Measurements from ENCODE around the gene KMT2A.
"Not testable (repeated sequence)": the region's sequence is repeated elsewhere in the genome, so short reads cannot be mapped to it uniquely, and the experiment has no call there.

Gene KMT2A

GRCh38 chr11:118415062-118415738 is 21.1 kb upstream of the KMT2A start:
- TF ChIP-seq POLR2A (IDR thresholded peaks at IDR 0.05; ENCODE audit: extremely low read depth, insufficient read length) (no peak), MAX (IDR thresholded peaks at IDR 0.05; ENCODE audit: low read depth, low read length) (no peak), MYC (IDR thresholded peaks at IDR 0.05; ENCODE audit: low read depth, low read length) (no peak), CTCF (IDR thresholded peaks at IDR 0.05; ENCODE audit: low read depth, low read length) (no peak)
- no peak overlapping the region for H3K4me3 ChIP-seq (ENCODE audit: low read depth, low read length)
- DNase-seq (ENCODE audit: low read depth), result peak; percentile 55

GRCh38 chr11:118415739-118416068 is 20.6 kb upstream of the KMT2A start:
- no peak for TF ChIP-seq MAX (IDR thresholded peaks at IDR 0.05; ENCODE audit: low read depth, low read length)
- no peak for TF ChIP-seq CTCF (IDR thresholded peaks at IDR 0.05; ENCODE audit: low read depth, low read length)
- no peak for TF ChIP-seq POLR2A (IDR thresholded peaks at IDR 0.05; ENCODE audit: extremely low read depth, insufficient read length)
- TF ChIP-seq MYC (IDR thresholded peaks at IDR 0.05; ENCODE audit: low read depth, low read length), result no peak
- peak; percentile 75 for DNase-seq (ENCODE audit: low read depth)
- H3K4me3 ChIP-seq (ENCODE audit: low read depth, low read length), result no peak overlapping the region

GRCh38 chr11:118416900-118417299 is 19.4 kb upstream of the KMT2A start:
- DNase-seq (ENCODE audit: low read depth); H3K4me3 ChIP-seq (ENCODE audit: low read depth, low read length): not testable (repeated sequence)

GRCh38 chr11:118417801-118418200 is 18.5 kb upstream of the KMT2A start:
- TF ChIP-seq POLR2A (IDR thresholded peaks at IDR 0.05; ENCODE audit: extremely low read depth, insufficient read length) (no peak), CTCF (IDR thresholded peaks at IDR 0.05; ENCODE audit: low read depth, low read length) (no peak), MYC (IDR thresholded peaks at IDR 0.05; ENCODE audit: low read depth, low read length) (no peak), MAX (IDR thresholded peaks at IDR 0.05; ENCODE audit: low read depth, low read length) (no peak)
- H3K4me3 ChIP-seq (ENCODE audit: low read depth, low read length), result no peak overlapping the region

GRCh38 chr11:118418766-118419165 is 17.5 kb upstream of the KMT2A start:
- no peak overlapping the region for H3K4me3 ChIP-seq (ENCODE audit: low read depth, low read length)
- no peak for DNase-seq (ENCODE audit: low read depth)
- TF ChIP-seq CTCF (IDR thresholded peaks at IDR 0.05; ENCODE audit: low read depth, low read length) (no peak), POLR2A (IDR thresholded peaks at IDR 0.05; ENCODE audit: extremely low read depth, insufficient read length) (no peak)

More at GRCh38 chr11:118417801-118418200, 18.5 kb upstream of the KMT2A start:
- DNase-seq (ENCODE audit: low read depth), result no peak

- no peak for TF ChIP-seq MYC (IDR thresholded peaks at IDR 0.05; ENCODE audit: low read depth, low read length)
- TF ChIP-seq MAX (IDR thresholded peaks at IDR 0.05; ENCODE audit: low read depth, low read length), result no peak
- no peak for TF ChIP-seq POLR2A (IDR thresholded peaks at IDR 0.05; ENCODE audit: extremely low read depth, insufficient read length)
- TF ChIP-seq CTCF (IDR thresholded peaks at IDR 0.05; ENCODE audit: low read depth, low read length), result no peak
Measured at GRCh38 chr11:118427707-118428106, 8.6 kb upstream of the KMT2A start.

More at GRCh38 chr11:118427707-118428106, 8.6 kb upstream of the KMT2A start:
- no peak for DNase-seq (ENCODE audit: low read depth)
- H3K4me3 ChIP-seq (ENCODE audit: low read depth, low read length), result no peak overlapping the region

Data from NB4 (cell line).